ENCODE measurements around the gene EVA1A.

EVA1A gene

GRCh38 chr2:75589391-75590105, 28.8 kb upstream of the EVA1A start:
- DNase-seq (ENCODE audit: low read depth, low spot score), result no peak

DNA sequence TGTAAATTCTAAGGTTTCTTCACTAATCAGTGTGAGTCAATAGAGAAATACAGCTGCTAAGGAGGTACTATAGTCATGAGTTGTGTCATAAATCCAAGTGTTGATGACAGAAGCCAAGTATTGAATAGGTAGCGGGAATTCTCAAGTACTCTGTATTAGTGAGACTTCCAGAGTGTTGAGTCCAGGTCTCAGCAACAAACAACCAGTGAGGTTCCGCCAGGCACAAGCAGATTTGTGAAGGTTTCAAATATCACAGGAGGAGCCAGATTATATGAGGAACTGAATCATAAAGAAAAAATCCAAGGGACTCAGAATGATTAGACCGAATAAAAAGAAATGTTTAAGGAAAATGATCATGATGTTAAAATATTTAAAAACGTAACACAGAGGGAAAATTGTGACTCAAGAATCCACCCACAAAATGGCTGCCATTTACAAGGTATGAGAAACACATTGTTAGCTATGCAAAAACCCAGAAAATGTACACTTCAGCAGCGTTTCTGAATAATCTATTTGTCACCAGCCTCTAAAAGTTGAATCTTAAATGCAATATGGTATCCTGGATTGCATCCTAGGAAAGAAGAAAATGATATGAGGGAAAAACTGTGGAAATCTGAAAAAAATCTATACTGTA, 27.3 kb upstream of the EVA1A start:
- DNase-seq (ENCODE audit: low read depth, low spot score), result no peak

GRCh38 chr2:75586971-75587370, 26.2 kb upstream of the EVA1A start:
- DNase-seq (ENCODE audit: low read depth, low spot score), result no peak

- no peak for DNase-seq (ENCODE audit: low read depth, low spot score)
Measured at GRCh38 chr2:75582840-75583239, 22.1 kb upstream of the EVA1A start.

DNA sequence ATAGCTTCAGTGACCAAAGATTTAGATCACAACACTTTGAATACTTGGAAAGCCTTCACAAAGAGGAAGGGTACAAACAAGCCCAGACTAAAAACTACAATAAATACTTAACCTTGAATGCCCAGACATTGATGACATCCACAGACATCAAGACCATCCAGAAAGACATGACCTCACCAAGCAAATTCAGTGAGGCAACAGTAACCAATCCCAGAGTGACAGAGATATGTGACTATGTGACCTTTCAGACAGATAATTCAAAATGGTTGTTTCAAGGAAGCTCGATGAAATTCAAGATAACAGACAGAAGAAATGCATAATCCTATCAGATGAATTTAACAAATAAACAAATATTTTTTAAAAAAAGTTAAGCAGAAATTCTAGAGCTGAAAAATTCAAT, 19.9 kb upstream of the EVA1A start:
- no peak for DNase-seq (ENCODE audit: low read depth, low spot score)

DNA sequence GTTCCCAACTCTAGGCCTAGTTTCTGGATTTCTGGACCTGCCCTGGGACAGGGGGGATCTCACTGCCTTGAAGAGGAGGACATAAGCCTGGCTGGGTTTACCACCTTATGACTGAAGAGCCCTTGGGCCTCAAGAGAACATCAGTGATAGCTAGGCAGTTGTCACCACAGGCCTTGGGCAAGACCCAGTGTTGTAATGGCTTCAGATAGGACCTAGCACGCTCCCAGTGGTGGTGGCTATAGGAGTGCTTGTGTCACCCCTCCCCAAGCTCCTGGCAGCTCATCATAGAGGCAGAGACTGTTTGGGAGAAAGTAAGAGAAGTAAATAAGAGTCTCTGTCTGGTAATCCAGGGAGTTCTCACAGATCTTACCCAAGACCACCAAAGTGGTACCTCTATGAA, 19.4 kb upstream of the EVA1A start:
- DNase-seq (ENCODE audit: low read depth, low spot score), result no peak

DNA sequence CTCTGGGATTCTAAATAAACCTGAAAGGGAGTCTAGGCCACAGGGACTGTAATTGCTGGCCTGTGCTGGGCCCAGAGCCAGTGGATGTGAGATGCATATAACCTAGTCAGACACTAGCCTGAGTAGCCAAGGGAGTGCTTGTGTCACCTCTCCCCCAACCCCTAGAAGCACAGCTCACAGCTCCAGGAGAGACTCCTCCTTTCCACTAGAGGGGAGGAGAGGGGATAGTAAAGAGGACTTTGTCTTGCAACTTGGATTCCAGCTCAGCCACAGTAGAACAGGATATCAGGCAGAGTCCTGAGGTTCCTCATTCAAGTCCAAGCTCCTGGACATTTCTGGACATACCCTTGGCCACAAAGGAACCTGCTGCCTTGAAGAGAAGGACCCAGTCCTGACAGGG, 18.4 kb upstream of the EVA1A start:
- DNase-seq (ENCODE audit: low read depth, low spot score), result no peak

DNA sequence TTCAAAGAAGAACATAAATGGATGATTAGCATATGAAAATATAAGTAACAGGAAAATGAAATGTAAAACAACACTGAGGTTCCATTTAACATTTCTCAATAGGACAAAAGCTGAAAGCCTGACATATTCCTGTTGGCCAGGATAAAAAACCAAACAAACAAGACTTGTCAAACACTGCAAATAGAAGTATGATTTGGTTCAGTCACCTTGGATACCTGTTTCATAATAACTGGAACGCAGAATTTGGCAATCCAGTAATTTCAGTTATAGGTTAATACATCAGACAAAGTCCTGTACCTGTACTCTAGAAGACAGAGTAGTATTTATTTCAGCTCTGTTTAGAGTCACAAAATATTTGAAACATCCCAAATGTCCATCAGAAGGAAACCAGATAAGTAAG, 16.5 kb upstream of the EVA1A start:
- no peak for DNase-seq (ENCODE audit: low read depth, low spot score)

DNA sequence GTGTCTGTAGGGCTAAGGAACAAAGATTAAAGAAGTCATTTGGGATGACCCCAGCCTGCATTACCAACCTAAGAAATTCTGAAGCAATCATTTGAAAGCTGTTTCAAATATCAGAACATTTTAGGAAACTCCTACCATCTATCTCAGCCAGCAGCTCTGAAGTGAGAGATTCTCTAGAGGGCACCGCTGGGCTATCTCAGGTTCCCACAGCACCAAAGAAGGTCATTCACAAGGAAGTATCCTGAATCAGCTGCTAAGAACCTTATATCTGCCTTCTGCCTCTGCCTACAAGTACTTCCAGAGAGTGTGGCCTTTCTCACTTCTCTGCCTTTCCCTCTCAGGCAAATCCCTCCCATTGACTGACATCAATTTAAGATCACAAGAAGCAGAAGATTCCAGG, 13.4 kb upstream of the EVA1A start:
- DNase-seq (ENCODE audit: low read depth, low spot score), result no peak

- no peak for DNase-seq (ENCODE audit: low read depth, low spot score)
Measured at GRCh38 chr2:75573145-75573878, 12.6 kb upstream of the EVA1A start.

DNA sequence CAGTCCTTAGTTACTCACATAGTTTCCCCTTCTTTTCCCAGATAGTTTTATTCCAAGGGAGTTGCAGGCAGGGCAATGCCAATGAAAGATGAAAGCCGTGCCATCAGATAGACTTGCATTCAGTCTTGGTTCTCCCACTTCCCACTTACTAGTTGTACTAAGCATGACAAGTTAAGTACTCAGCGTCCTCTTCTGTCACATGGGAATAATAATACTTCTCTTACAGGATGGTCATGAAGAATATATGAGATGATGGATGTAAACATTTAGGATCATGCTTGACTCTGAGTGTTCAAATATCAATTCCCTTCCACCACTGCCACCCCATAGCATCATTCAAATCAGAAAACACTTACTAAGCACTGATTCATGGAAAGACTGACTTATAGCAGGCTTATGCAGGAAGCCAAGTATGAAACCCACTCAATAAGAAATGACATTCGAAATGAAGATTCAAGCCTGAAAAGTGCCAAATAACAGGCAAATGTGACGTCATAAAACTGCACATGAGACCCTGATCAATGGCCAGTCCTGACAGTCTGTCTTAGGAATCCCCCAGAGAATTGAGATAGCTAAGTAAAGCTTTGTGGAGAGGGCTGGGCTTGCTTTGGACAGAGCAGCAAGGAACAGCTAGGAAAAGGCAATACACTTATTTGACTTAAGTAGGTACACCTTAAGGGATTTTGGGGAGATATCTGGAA, 11.1 kb upstream of the EVA1A start:
- no peak for DNase-seq (ENCODE audit: low read depth, low spot score)

- DNase-seq (ENCODE audit: low read depth, low spot score), result no peak
Measured at GRCh38 chr2:75570948-75571729, 10.4 kb upstream of the EVA1A start.

DNA sequence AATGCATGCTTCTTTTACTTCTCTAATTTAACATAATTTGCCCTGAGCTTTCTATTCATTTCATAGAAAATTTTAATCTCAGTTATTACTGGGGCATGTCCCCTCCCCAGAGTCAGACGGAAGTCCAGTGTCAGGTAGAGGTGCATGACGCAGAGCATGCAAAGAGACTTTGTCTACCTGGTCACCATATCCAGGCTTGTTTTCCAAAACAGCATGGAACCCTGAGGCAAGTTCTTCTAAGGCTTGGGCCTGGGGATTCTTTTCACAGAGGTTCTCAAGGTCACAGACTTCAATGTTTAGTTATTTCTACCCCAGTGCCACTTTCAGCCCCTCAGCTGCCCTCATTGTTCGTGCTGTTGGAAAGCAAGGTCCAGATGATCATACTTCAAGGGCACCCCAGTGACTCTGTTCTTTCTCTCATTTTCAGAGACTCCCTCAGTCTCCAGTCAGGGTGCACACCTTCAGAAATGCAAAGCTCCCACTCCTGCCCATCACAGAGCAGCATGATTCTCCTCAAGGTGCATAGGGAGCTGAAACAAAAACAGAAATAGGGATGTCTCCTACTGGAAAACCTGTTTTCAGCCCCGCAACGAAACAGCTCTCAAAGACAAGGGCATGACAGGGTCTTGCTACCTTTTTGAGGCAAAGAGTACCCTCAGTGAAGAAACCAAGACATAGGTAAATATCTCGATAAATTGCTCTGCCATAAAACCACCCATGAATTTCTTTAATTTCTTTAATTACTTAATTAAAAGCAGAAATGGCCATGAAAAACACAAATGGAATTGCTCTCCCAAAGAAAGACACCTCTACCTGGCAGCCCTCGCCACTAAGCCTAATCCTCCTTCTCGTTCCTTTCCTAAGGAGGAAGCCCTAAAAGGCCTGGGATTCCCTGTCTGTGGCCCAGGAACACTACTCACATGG, 9.5 kb upstream of the EVA1A start:
- DNase-seq (ENCODE audit: low read depth, low spot score), result no peak

- DNase-seq (ENCODE audit: low read depth, low spot score), result no peak
Measured at GRCh38 chr2:75569546-75569945, 8.8 kb upstream of the EVA1A start.

DNA sequence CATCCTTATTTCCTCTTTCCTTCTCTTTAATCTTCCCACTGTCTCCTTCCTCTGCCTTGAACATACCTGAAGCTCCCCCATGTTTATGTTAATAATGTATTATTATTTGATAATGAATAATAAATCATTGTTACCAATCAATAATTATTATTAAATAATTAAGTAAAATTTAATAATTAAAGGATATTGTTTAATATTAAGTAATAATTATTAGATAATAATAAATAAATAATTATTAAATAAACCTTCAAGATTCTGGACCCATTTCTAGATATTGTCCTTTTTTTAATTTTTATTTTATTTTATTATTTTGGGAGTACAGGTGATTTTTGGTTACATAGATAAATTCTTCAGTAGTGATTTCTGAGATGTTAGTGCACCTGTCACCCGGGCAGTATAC, 7.4 kb upstream of the EVA1A start:
- DNase-seq (ENCODE audit: low read depth, low spot score), result no peak

GRCh38 chr2:75565472-75566462, 5.0 kb upstream of the EVA1A start:
- DNase-seq (ENCODE audit: low read depth, low spot score), result no peak

DNA sequence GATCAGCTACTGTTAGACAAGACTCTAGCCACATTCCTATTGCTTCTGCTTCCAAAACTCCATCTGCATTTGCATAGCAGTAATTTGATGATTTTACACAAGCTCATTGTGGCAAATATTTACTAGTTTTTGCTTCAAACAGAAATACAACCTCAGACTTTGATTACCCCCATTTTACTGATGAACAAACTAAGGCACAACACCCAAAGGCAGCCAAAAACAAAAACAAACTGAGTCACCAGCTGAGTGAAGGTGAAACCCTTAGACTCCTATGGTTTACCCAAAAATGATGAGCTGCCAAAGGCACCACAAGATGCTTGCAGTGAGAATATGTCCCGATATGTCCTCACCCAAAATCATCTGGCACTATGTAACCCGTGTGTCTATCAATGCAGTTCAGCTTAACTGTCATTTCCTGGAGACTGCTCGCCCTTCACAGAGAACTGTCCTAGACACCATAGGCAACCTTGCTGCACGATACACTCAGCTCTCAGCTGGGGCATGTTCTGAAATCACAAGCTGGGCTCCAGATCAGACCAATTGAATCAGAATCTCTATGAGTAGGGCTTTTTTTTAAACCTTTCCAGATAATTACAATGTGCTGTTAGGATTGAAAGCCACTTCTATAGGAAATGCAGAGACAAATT, 4.1 kb upstream of the EVA1A start:
- no peak for DNase-seq (ENCODE audit: low read depth, low spot score)

GRCh38 chr2:75564026-75564688, 3.4 kb upstream of the EVA1A start:
- DNase-seq (ENCODE audit: low read depth, low spot score), result no peak
